Lung (tissue), 12 donors: ENCODE measurements around the gene INO80. TPM values are rescaled to one million over a fixed set of nuclear protein-coding genes. Genes with fewer than 3 reads are reported as not detected.

Experiments
- ATAC-seq: fragments of 200-7000 bp; cut with Tn5 transposase; one replicate; pipeline ENCODE4 v1.9.1; 2020; ENCODE audit warnings: moderate number of reproducible peaks; ENCODE audit not compliant: insufficient read depth, low FRiP score
- DNase-seq, 3 donors: peaks; one replicate each; pipeline ENCODE4 v3.0.0-alpha.2; 2013 to 2017
- H3K27ac ChIP-seq, 2 donors: one replicate each; pipeline ENCODE4 v1.5.1; 2013; ENCODE audit warnings: mild to moderate bottlenecking in 2 of 2, moderate library complexity in 2 of 2, control low read depth in 1 of 2, inconsistent platforms in 1 of 2, low read depth in 1 of 2, low read length in 1 of 2
- H3K27me3 ChIP-seq, 3 donors: one replicate each; pipeline ENCODE4 v1.5.1; 2013; ENCODE audit warnings: low read length in 2 of 3; ENCODE audit not compliant: control insufficient read depth in 3 of 3, insufficient read depth in 3 of 3
- H3K36me3 ChIP-seq, 4 donors: one replicate each; pipeline ENCODE4 v1.5.1; 2013; ENCODE audit warnings: low read length in 4 of 4, mild to moderate bottlenecking in 1 of 4, moderate library complexity in 1 of 4; ENCODE audit not compliant: control insufficient read depth in 4 of 4, insufficient read depth in 4 of 4
- H3K4me1 ChIP-seq, 5 donors: one replicate each; pipeline ENCODE4 v1.5.1; 2013; ENCODE audit warnings: low read length in 5 of 5, mild to moderate bottlenecking in 2 of 5, moderate library complexity in 1 of 5; ENCODE audit not compliant: control insufficient read depth in 5 of 5, insufficient read depth in 5 of 5
- H3K4me3 ChIP-seq: one replicate; pipeline ENCODE4 v1.5.1; 2013; ENCODE audit warnings: mild to moderate bottlenecking, control low read depth, moderate library complexity
- H3K9ac ChIP-seq, 2 donors: one replicate each; pipeline ENCODE4 v1.5.1; 2013; ENCODE audit warnings: low read length in 2 of 2, control low read depth in 1 of 2; ENCODE audit not compliant: insufficient read depth in 1 of 2
- H3K9me3 ChIP-seq, 4 donors: one replicate each; pipeline ENCODE4 v1.5.1; 2013; ENCODE audit warnings: low read length in 3 of 4, mild to moderate bottlenecking in 1 of 4, moderate library complexity in 1 of 4; ENCODE audit not compliant: control insufficient read depth in 4 of 4, insufficient read depth in 3 of 4
- WGBS, 2 donors: extraction: QIAGEN DNeasy Blood & Tissue Kit; methylation state at CpG; one replicate each; pipeline ENCODE4 v1.1.7; 2013; 5-methylcytosine and 5-hydroxymethylcytosine counted together
- polyA plus RNA-seq, 2 donors: library from polyadenylated mRNA; stranded (reverse); fragments of 200-250 nt; gene quantifications; one replicate each; pipeline ENCODE4 v1.2.1, GENCODE V29; 2013
- total RNA-seq, 2 donors: library from RNA; depleted of rRNA in 1 of 2; stranded (reverse); fragments of >200 nt in 1 of 2; gene quantifications; one replicate each; pipeline ENCODE4 v1.2.1, GENCODE V29; 2014 to 2021
- TF ChIP-seq, protein P1 (sequence below): IDR thresholded peaks from 2 replicates; pipeline ENCODE4 v1.5.1; 2012; ENCODE audit warnings: mild to moderate bottlenecking; ENCODE audit errors: control extremely low read depth, extremely low read depth
- donor health status: control.
- donor health status: control.
- donor health status: Bipolar disorder and iron deficiency.
- donor health status: healthy.
- donor health status: DM: yes; HTN: yes; CAD: no.

Gene INO80
- total and polyA plus RNA-seq, 4 donors, result 8.0 to 50.1 (median 22.9) TPM

GRCh38 chr15:41048852-41049251 is 67.2 kb downstream of the INO80 start:
- Histone ChIP-seq H3K4me1 (no peaks in the 10 kb centered on the region), H3K9ac (no peak overlapping the region), H3K27me3 (no peaks in the 10 kb centered on the region), H3K36me3 (peaks cover 19 to 60% (median 34%) of the 10 kb centered on the region in 4 donors), H3K27ac (no peak overlapping the region), H3K4me3 (no peak overlapping the region), H3K9me3 (no peaks in the 10 kb centered on the region)
- 77% methylated on average over 1 of the region's 1 CpG for WGBS, 2 donors
- ATAC-seq (no peak), DNase-seq (no peak)
- TF ChIP-seq, protein P1, sequence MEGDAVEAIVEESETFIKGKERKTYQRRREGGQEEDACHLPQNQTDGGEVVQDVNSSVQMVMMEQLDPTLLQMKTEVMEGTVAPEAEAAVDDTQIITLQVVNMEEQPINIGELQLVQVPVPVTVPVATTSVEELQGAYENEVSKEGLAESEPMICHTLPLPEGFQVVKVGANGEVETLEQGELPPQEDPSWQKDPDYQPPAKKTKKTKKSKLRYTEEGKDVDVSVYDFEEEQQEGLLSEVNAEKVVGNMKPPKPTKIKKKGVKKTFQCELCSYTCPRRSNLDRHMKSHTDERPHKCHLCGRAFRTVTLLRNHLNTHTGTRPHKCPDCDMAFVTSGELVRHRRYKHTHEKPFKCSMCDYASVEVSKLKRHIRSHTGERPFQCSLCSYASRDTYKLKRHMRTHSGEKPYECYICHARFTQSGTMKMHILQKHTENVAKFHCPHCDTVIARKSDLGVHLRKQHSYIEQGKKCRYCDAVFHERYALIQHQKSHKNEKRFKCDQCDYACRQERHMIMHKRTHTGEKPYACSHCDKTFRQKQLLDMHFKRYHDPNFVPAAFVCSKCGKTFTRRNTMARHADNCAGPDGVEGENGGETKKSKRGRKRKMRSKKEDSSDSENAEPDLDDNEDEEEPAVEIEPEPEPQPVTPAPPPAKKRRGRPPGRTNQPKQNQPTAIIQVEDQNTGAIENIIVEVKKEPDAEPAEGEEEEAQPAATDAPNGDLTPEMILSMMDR, result no peak

DNA sequence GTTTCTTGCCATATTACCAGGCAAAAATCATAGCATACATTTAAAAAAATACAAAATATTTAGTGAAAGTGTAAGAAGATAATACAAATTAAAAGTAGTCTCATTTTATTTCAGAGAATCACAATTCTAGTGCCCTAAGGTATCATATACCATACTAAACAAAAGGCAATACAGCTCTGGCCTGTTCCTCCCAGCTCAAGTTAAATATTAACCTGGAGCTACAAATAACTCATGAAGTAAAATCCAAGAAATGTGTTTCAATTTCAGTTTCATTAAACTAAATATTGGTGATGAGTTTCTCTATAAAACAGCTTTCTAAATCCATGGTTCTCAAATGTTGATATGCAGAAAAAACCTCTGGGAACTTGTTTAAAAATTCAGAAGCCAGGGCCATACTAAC is 67.7 kb downstream of the INO80 start:
- H3K9ac ChIP-seq, result no peak overlapping the region
- ATAC-seq, result no peak
- TF ChIP-seq, protein P1, result no peak
- no peaks in the 10 kb centered on the region for H3K4me1 ChIP-seq
- DNase-seq, result peak in 1 of 3 donors; percentile 12
- peaks cover 19 to 58% (median 35%) of the 10 kb centered on the region in 4 donors for H3K36me3 ChIP-seq
- no peak overlapping the region for H3K4me3 ChIP-seq
- H3K27me3 ChIP-seq, result no peaks in the 10 kb centered on the region
- H3K9me3 ChIP-seq, result no peaks in the 10 kb centered on the region
- no peak overlapping the region for H3K27ac ChIP-seq

GRCh38 chr15:41047474-41047873 is 68.6 kb downstream of the INO80 start:
- ATAC-seq (no peak), DNase-seq (no peak)
- Histone ChIP-seq H3K36me3 (peaks cover 16 to 60% (median 38%) of the 10 kb centered on the region in 4 donors), H3K9me3 (no peaks in the 10 kb centered on the region), H3K4me3 (no peak overlapping the region), H3K27ac (no peak overlapping the region), H3K4me1 (no peaks in the 10 kb centered on the region), H3K27me3 (no peaks in the 10 kb centered on the region), H3K9ac (no peak overlapping the region)
- 95 to 99% methylated on average over 1 of the region's 1 CpG for WGBS, 2 donors
- TF ChIP-seq, protein P1, result no peak

GRCh38 chr15:41043276-41043951 is 72.7 kb downstream of the INO80 start:
- DNase-seq (no peak), ATAC-seq (no peak)
- WGBS, 2 donors, result 92 to 93% methylated on average over 1 of the region's 1 CpG
- H3K4me1 ChIP-seq, result no peaks in the 10 kb centered on the region
- H3K27ac ChIP-seq, result no peak overlapping the region
- no peaks in the 10 kb centered on the region for H3K27me3 ChIP-seq
- no peak overlapping the region for H3K4me3 ChIP-seq
- H3K9me3 ChIP-seq, result no peaks in the 10 kb centered on the region
- H3K9ac ChIP-seq, result no peak overlapping the region
- peaks cover 16 to 46% (median 35%) of the 10 kb centered on the region in 4 donors for H3K36me3 ChIP-seq
- TF ChIP-seq, protein P1, result no peak
